CD14-positive monocyte (primary cell): Measurements from ENCODE around the gene FRAS1. TPM values are rescaled to one million over a fixed set of nuclear protein-coding genes. Genes with fewer than 3 reads are reported as not detected.

Experiments
- DNase-seq, 3 donors: peaks; one replicate each; pipeline ENCODE4 v3.0.0-alpha.2; 2011 to 2022
- H2AFZ ChIP-seq: 2 replicates; pipeline ENCODE4 v1.6.0; 2012; ENCODE audit warnings: mild to moderate bottlenecking, low read depth, low read length, inconsistent platforms; ENCODE audit not compliant: insufficient read depth, poor library complexity, severe bottlenecking
- H3K27ac ChIP-seq, 2 donors: 1 replicate in 1 of 2; 2 replicates in 1 of 2; pipeline ENCODE4 v1.5.1; 2012 to 2013; ENCODE audit warnings: low read length in 2 of 2, control low read depth in 1 of 2, inconsistent platforms in 1 of 2, low read depth in 1 of 2, mild to moderate bottlenecking in 1 of 2
- H3K27me3 ChIP-seq, 2 donors: one replicate each; pipeline versions ENCODE4 v1.6.0 to v1.6.1; 2011 to 2013; ENCODE audit warnings: low read length in 2 of 2; ENCODE audit not compliant: control insufficient read depth in 2 of 2, insufficient read depth in 2 of 2
- H3K36me3 ChIP-seq, 2 donors: replicated peaks in 1 of 2; 1 replicate in 1 of 2; 2 replicates in 1 of 2; pipeline versions ENCODE4 v1.5.1 to v1.6.1; 2012 to 2013; ENCODE audit warnings: low read length in 2 of 2, control low read depth in 1 of 2, inconsistent platforms in 1 of 2, mild to moderate bottlenecking in 1 of 2; ENCODE audit not compliant: insufficient read depth in 2 of 2, control insufficient read depth in 1 of 2
- H3K4me1 ChIP-seq, 2 donors: 1 replicate in 1 of 2; 2 replicates in 1 of 2; pipeline versions ENCODE4 v1.5.1 to v1.6.1; 2012 to 2013; ENCODE audit warnings: low read length in 2 of 2, control low read depth in 1 of 2, inconsistent platforms in 1 of 2, mild to moderate bottlenecking in 1 of 2, moderate library complexity in 1 of 2; ENCODE audit not compliant: insufficient read depth in 2 of 2, control insufficient read depth in 1 of 2
- H3K4me2 ChIP-seq: replicated peaks from 2 replicates; pipeline ENCODE3; 2012; ENCODE audit warnings: low read length, moderate library complexity, mild to moderate bottlenecking; ENCODE audit not compliant: poor library complexity, severe bottlenecking; ENCODE audit errors: extremely low read depth
- H3K4me3 ChIP-seq, 3 experiments: fragments of 200-600 bp in 1 of 3; sonication (generic) in 1 of 3; replicated peaks in 1 of 3; 1 replicate in 2 of 3; 2 replicates in 1 of 3; pipeline ENCODE4 v1.5.1; 2011 to 2013; ENCODE audit warnings: low read length in 3 of 3, mild to moderate bottlenecking in 3 of 3, control low read depth in 2 of 3, low read depth in 2 of 3, inconsistent platforms in 1 of 3, moderate library complexity in 1 of 3
- H3K79me2 ChIP-seq: 2 replicates; pipeline ENCODE4 v1.6.0; 2012; ENCODE audit warnings: mild to moderate bottlenecking, control low read depth, inconsistent platforms, low read length, moderate library complexity; ENCODE audit not compliant: insufficient read depth
- H3K9ac ChIP-seq: 2 replicates; pipeline ENCODE4 v1.6.0; 2017; ENCODE audit warnings: low read length, mild to moderate bottlenecking; ENCODE audit not compliant: insufficient read depth, poor library complexity, severe bottlenecking
- H3K9me3 ChIP-seq, 2 donors: replicated peaks in 1 of 2; 1 replicate in 1 of 2; 2 replicates in 1 of 2; pipeline versions ENCODE4 v1.5.1 to v1.6.1; 2012 to 2013; ENCODE audit warnings: low read length in 2 of 2, control low read depth in 1 of 2; ENCODE audit not compliant: control insufficient read depth in 1 of 2, insufficient read depth in 1 of 2
- H4K20me1 ChIP-seq: 2 replicates; pipeline ENCODE4 v1.6.0; 2012; ENCODE audit warnings: mild to moderate bottlenecking, low read length, control low read depth, moderate library complexity; ENCODE audit not compliant: insufficient read depth
- H3K27ac Mint-ChIP-seq, 7 donors: one replicate each; pipeline ENCODE4 v1.8.0; 2020; ENCODE audit warnings: mild to moderate bottlenecking in 7 of 7, mixed read lengths in 7 of 7, moderate library complexity in 6 of 7, inconsistent platforms in 2 of 7
- H3K27me3 Mint-ChIP-seq, 3 donors: one replicate each; pipeline ENCODE4 v1.8.0; 2021 to 2022; ENCODE audit warnings: low read depth in 3 of 3, mild to moderate bottlenecking in 3 of 3, mixed read lengths in 3 of 3, moderate library complexity in 3 of 3, inconsistent platforms in 1 of 3
- H3K36me3 Mint-ChIP-seq, 2 donors: one replicate each; pipeline ENCODE4 v1.8.0; 2020; ENCODE audit warnings: mixed read lengths in 2 of 2, inconsistent platforms in 1 of 2, mild to moderate bottlenecking in 1 of 2
- H3K4me1 Mint-ChIP-seq: one replicate; pipeline ENCODE4 v1.8.0; 2020; ENCODE audit warnings: mild to moderate bottlenecking, mixed read lengths
- H3K4me3 Mint-ChIP-seq, 2 donors: one replicate each; pipeline ENCODE4 v1.8.0; 2020; ENCODE audit warnings: mild to moderate bottlenecking in 2 of 2, mixed read lengths in 2 of 2, moderate library complexity in 1 of 2
- H3K9me3 Mint-ChIP-seq, 7 donors: one replicate each; pipeline ENCODE4 v1.8.0; 2020 to 2022; ENCODE audit warnings: mixed read lengths in 7 of 7, mild to moderate bottlenecking in 6 of 7, moderate library complexity in 6 of 7, inconsistent platforms in 2 of 7
- WGBS: methylation state at CpG from one replicate; pipeline ENCODE4 v1.1.5; 2013; ENCODE audit warnings: missing lambda C conversion rate; ENCODE audit not compliant: insufficient coverage; 5-methylcytosine and 5-hydroxymethylcytosine counted together
- intact Hi-C, 2 donors: fragments of 100-400 bp; cut with micrococcal nuclease; formaldehyde crosslinking; loops; one replicate each; pipeline versions ENCODE4 v1.15.0 to v1.15.1; 2023
- polyA plus RNA-seq, 3 donors: library from polyadenylated mRNA; depleted of rRNA in 1 of 3; unstranded in 2 of 3; stranded (reverse) in 1 of 3; fragments of 300-500 nt in 2 of 3; fragments of >200 nt in 1 of 3; fragmentation: Illumina TruSeq in 2 of 3; gene quantifications; 1 replicate in 2 of 3; 2 replicates in 1 of 3; pipeline ENCODE4 v1.2.3, GENCODE V29; 2012 to 2021
- TF ChIP-seq, protein P1 (sequence below): fragments of 200-600 bp; IDR thresholded peaks from one replicate; pipeline ENCODE4 v1.8.0; 2022; ENCODE audit warnings: antibody characterized with exemption, mild to moderate bottlenecking

The FRAS1 gene
- polyA plus RNA-seq, 3 donors = not detected

DNA sequence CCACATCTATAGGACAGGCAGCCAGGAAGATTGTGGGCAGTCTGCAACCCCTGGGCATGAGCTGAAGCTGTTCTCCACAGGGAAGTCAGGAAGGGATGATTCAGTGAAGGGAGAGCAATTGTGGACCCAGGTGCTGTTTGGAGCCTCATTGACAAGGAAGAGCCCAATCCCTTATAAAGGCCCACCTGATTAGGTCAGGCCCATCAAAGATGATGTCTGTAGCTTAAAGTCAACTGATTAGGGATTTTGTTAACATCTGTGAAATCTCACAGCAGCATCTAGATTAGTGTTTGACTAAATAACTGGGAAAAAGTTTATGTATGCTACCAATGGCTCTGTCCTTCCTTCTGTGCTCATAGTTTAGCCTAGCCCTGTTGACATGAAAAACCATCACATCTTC, 127.5 kb downstream of the FRAS1 start:
- Histone ChIP-seq H3K4me1 (no peaks in the 10 kb centered on the region), H3K4me3 (no peak overlapping the region), H3K27ac (no peak overlapping the region), H3K79me2 (no peaks in the 10 kb centered on the region), H3K27me3 (no peaks in the 10 kb centered on the region), H2AFZ (no peak overlapping the region), H3K9me3 (peaks cover 0 to 2% of the 10 kb centered on the region in 2 donors), H3K4me2 (no peak overlapping the region), H4K20me1 (no peaks in the 10 kb centered on the region), H3K36me3 (no peaks in the 10 kb centered on the region), H3K9ac (no peak overlapping the region)
- Mint-ChIP-seq H3K27me3 (peaks cover 0 to 2% (median 0%) of the 10 kb centered on the region in 3 donors), H3K4me1 (no peaks in the 10 kb centered on the region), H3K4me3 (no peak overlapping the region), H3K27ac (no peak overlapping the region), H3K9me3 (peaks cover 0 to 9% (median 6%) of the 10 kb centered on the region in 7 donors), H3K36me3 (no peaks in the 10 kb centered on the region)
- intact Hi-C loops = no loop called here
- no peak for DNase-seq
- TF ChIP-seq, protein P1, sequence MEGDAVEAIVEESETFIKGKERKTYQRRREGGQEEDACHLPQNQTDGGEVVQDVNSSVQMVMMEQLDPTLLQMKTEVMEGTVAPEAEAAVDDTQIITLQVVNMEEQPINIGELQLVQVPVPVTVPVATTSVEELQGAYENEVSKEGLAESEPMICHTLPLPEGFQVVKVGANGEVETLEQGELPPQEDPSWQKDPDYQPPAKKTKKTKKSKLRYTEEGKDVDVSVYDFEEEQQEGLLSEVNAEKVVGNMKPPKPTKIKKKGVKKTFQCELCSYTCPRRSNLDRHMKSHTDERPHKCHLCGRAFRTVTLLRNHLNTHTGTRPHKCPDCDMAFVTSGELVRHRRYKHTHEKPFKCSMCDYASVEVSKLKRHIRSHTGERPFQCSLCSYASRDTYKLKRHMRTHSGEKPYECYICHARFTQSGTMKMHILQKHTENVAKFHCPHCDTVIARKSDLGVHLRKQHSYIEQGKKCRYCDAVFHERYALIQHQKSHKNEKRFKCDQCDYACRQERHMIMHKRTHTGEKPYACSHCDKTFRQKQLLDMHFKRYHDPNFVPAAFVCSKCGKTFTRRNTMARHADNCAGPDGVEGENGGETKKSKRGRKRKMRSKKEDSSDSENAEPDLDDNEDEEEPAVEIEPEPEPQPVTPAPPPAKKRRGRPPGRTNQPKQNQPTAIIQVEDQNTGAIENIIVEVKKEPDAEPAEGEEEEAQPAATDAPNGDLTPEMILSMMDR = no peak

DNA sequence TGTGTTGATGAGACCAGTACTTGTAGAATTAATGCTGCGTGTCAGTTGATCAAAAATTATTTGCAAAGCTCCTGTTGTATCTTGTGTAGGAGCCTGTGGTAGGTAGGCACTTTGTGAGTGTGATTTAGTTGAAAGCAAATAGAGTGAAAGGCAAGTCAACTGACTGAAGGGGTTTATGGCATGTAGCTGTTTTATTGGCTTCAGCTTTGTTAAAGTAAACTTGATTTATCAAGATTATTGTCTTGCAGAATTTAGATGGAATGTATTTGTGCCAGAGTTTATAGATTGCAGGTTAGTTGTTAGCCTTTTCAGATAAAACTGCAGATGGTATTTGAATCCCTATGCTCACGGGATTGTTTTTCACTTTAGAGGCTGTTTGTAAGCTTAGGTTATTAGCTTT, 128.0 kb downstream of the FRAS1 start:
- Histone ChIP-seq H3K9ac (no peak overlapping the region), H3K4me1 (no peaks in the 10 kb centered on the region), H3K4me2 (no peak overlapping the region), H3K27ac (no peak overlapping the region), H3K4me3 (no peak overlapping the region), H3K79me2 (no peaks in the 10 kb centered on the region), H2AFZ (no peak overlapping the region), H3K36me3 (no peaks in the 10 kb centered on the region), H3K9me3 (peaks cover 0 to 2% of the 10 kb centered on the region in 2 donors), H3K27me3 (no peaks in the 10 kb centered on the region), H4K20me1 (no peaks in the 10 kb centered on the region)
- TF ChIP-seq, protein P1 = no peak
- Mint-ChIP-seq H3K9me3 (peaks cover 0 to 9% (median 6%) of the 10 kb centered on the region in 7 donors), H3K36me3 (no peaks in the 10 kb centered on the region), H3K27me3 (peaks cover 0 to 2% (median 0%) of the 10 kb centered on the region in 3 donors), H3K4me3 (no peak overlapping the region), H3K4me1 (no peaks in the 10 kb centered on the region), H3K27ac (no peak overlapping the region)
- 88% methylated on average over 1 of the region's 2 CpGs for WGBS
- intact Hi-C loops = no loop called here
- DNase-seq = no peak
